ENCODE results near the gene ABCC5.
"Not testable (repeated sequence)": the region's sequence is repeated elsewhere in the genome, so short reads cannot be mapped to it uniquely, and the experiment has no call there.

The ABCC5 gene

DNA sequence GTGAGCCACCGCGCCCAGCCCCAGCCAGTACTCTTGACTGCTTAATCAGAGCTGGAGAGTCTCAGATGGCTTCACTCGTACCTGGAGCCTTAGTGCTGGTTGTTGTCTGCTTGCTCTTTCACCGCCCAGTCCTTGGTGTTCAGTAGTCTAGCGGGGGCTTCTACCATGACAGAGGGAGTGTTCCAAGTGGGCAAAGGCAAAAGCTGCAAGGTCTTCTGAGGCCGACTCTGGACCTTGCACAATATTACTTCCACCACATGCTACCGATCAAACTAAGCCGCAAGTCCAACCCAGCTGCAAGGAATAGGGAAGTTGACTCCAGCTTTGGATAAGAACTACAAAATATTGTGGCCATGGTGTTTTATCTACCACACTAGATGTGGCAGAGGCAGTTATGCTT is 139.6 kb downstream of the ABCC5 start:
- POLR2A ChIA-PET, result no interaction called here
- TF ChIP-seq KLF10 (tag by site-specific recombination; IDR thresholded peaks at IDR 0.05) (no peak), ZNF76 (tag by site-specific recombination; IDR thresholded peaks at IDR 0.05; ENCODE audit: borderline replicate concordance, low read depth) (no peak), KLF7 (tag by site-specific recombination; IDR thresholded peaks at IDR 0.05; ENCODE audit: borderline replicate concordance) (no peak), ZNF146 (tag by site-specific recombination; IDR thresholded peaks at IDR 0.05) (no peak), GLIS1 (tag by site-specific recombination; IDR thresholded peaks at IDR 0.05) (no peak), ZNF433 (tag by site-specific recombination; IDR thresholded peaks at IDR 0.05; ENCODE audit: low read depth) (no peak), ZNF175 (tag by site-specific recombination; IDR thresholded peaks at IDR 0.05) (no peak), ZNF404 (tag by site-specific recombination; IDR thresholded peaks at IDR 0.05) (no peak), ZNF629 (tag by site-specific recombination; IDR thresholded peaks at IDR 0.05) (no peak)
- TF ChIP-seq, protein P1, sequence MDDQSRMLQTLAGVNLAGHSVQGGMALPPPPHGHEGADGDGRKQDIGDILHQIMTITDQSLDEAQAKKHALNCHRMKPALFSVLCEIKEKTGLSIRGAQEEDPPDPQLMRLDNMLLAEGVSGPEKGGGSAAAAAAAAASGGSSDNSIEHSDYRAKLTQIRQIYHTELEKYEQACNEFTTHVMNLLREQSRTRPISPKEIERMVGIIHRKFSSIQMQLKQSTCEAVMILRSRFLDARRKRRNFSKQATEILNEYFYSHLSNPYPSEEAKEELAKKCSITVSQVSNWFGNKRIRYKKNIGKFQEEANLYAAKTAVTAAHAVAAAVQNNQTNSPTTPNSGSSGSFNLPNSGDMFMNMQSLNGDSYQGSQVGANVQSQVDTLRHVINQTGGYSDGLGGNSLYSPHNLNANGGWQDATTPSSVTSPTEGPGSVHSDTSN (CRISPR knock-in tag; IDR thresholded peaks at IDR 0.05), result no peak
- TF ChIP-seq, protein P2, sequence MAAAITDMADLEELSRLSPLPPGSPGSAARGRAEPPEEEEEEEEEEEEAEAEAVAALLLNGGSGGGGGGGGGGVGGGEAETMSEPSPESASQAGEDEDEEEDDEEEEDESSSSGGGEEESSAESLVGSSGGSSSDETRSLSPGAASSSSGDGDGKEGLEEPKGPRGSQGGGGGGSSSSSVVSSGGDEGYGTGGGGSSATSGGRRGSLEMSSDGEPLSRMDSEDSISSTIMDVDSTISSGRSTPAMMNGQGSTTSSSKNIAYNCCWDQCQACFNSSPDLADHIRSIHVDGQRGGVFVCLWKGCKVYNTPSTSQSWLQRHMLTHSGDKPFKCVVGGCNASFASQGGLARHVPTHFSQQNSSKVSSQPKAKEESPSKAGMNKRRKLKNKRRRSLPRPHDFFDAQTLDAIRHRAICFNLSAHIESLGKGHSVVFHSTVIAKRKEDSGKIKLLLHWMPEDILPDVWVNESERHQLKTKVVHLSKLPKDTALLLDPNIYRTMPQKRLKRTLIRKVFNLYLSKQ (tag by site-specific recombination; IDR thresholded peaks at IDR 0.05; ENCODE audit: borderline replicate concordance), result no peak
- TF ChIP-seq, protein P3, sequence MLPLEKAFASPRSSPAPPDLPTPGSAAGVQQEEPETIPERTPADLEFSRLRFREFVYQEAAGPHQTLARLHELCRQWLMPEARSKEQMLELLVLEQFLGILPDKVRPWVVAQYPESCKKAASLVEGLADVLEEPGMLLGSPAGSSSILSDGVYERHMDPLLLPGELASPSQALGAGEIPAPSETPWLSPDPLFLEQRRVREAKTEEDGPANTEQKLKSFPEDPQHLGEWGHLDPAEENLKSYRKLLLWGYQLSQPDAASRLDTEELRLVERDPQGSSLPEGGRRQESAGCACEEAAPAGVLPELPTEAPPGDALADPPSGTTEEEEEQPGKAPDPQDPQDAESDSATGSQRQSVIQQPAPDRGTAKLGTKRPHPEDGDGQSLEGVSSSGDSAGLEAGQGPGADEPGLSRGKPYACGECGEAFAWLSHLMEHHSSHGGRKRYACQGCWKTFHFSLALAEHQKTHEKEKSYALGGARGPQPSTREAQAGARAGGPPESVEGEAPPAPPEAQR (tag by site-specific recombination; IDR thresholded peaks at IDR 0.05), result no peak
- Histone ChIP-seq H3K27ac (ENCODE audit: extremely low read depth, low read depth, low read length) (no peak overlapping the region), H3K9me3 (ENCODE audit: control insufficient read depth, insufficient read depth, low read depth, low read length) (no peaks in the 10 kb centered on the region), H3K36me3 (ENCODE audit: control insufficient read depth in 2 of 2, insufficient read depth in 1 of 2, low read length in 2 of 2) (peaks cover 0 to 16% of the 10 kb centered on the region in 2 experiments; a peak in 2 of 3 replicates), H3K4me3 (ENCODE audit: low read depth, low read length) (no peak overlapping the region), H3K4me1 (ENCODE audit: control insufficient read depth, insufficient read depth, low read length) (no peaks in the 10 kb centered on the region)
- CTCF ChIA-PET, result interaction anchor here (0.6 kb wide), 1 partner anchor 146 kb away, joined by 5 read pairs; no protein-coding TSS in a partner anchor

DNA sequence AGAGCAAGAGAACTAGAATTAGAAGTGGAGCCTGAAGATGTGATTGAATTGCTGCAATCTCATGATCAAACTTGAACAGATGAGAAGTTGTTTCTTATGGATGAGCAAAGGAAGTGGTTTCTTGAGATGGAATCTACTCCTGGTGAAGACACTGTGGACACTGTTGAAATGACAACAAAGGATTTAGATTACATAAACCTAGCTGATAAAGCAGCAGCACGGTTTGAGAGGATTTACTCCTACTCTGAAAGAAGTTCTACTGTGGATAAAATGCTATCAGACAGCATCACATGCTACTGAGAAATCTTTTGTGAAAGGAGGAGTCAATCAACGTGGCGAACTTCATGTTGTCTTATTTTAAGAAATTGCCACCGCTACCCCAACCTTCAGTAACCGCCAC is 140.5 kb downstream of the ABCC5 start:
- H3K27ac ChIP-seq (ENCODE audit: extremely low read depth, low read depth, low read length); CTCF ChIA-PET; POLR2A ChIA-PET; H3K9me3 ChIP-seq (ENCODE audit: control insufficient read depth, insufficient read depth, low read depth, low read length); H3K4me1 ChIP-seq (ENCODE audit: control insufficient read depth, insufficient read depth, low read length); H3K4me3 ChIP-seq (ENCODE audit: low read depth, low read length): not testable (repeated sequence)
- 0 out of 2 replicates have a peak, but pooled peaks have one; percentile 23 for TF ChIP-seq ZNF664 (tag by site-specific recombination; IDR thresholded peaks at IDR 0.05)
- peaks cover 0 to 16% of the 10 kb centered on the region in 2 experiments; a peak in 2 of 3 replicates for H3K36me3 ChIP-seq (ENCODE audit: control insufficient read depth in 2 of 2, insufficient read depth in 1 of 2, low read length in 2 of 2)

DNA sequence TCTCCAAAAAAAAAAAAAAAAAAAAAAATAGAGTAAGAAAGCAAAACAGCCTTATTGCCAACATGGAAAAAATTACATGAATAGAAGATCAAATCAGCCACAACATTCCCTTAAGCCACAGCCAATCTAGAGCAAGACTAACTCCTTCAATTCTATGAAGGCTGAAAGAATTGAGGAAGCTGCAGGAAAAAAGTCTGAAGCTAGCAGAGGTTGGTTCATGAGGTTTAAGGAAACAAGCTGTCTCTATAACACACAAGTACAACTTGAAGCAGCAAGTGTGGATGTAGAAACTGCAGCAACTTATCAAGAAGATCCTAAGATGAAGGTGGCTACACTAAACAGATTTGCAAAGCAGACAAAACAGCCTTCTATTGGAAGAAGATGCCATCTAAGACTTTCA is 142.3 kb downstream of the ABCC5 start:
- Histone ChIP-seq H3K36me3 (ENCODE audit: control insufficient read depth in 2 of 2, insufficient read depth in 1 of 2, low read length in 2 of 2) (peaks cover 0 to 13% of the 10 kb centered on the region in 2 experiments; a peak in 2 of 3 replicates), H3K27ac (ENCODE audit: extremely low read depth, low read depth, low read length) (no peak overlapping the region), H3K4me3 (ENCODE audit: low read depth, low read length) (no peak overlapping the region), H3K9me3 (ENCODE audit: control insufficient read depth, insufficient read depth, low read depth, low read length) (no peaks in the 10 kb centered on the region), H3K4me1 (ENCODE audit: control insufficient read depth, insufficient read depth, low read length) (no peaks in the 10 kb centered on the region)
- CTCF ChIA-PET, result no interaction called here
- POLR2A ChIA-PET, result interaction anchor here (0.6 kb wide), 2 partner anchors 654 to 665 kb away, joined by 3 to 4 read pairs; no protein-coding TSS in a partner anchor
- TF ChIP-seq ZNF335 (tag by site-specific recombination; conservative IDR thresholded peaks at IDR 0.05) (no peak), ZNF24 (tag by site-specific recombination; IDR thresholded peaks at IDR 0.05) (no peak), GLI4 (tag by site-specific recombination; IDR thresholded peaks at IDR 0.05) (no peak), ZFP3 (tag by site-specific recombination; IDR thresholded peaks at IDR 0.05; ENCODE audit: low read depth) (no peak)
- TF ChIP-seq, protein P4, sequence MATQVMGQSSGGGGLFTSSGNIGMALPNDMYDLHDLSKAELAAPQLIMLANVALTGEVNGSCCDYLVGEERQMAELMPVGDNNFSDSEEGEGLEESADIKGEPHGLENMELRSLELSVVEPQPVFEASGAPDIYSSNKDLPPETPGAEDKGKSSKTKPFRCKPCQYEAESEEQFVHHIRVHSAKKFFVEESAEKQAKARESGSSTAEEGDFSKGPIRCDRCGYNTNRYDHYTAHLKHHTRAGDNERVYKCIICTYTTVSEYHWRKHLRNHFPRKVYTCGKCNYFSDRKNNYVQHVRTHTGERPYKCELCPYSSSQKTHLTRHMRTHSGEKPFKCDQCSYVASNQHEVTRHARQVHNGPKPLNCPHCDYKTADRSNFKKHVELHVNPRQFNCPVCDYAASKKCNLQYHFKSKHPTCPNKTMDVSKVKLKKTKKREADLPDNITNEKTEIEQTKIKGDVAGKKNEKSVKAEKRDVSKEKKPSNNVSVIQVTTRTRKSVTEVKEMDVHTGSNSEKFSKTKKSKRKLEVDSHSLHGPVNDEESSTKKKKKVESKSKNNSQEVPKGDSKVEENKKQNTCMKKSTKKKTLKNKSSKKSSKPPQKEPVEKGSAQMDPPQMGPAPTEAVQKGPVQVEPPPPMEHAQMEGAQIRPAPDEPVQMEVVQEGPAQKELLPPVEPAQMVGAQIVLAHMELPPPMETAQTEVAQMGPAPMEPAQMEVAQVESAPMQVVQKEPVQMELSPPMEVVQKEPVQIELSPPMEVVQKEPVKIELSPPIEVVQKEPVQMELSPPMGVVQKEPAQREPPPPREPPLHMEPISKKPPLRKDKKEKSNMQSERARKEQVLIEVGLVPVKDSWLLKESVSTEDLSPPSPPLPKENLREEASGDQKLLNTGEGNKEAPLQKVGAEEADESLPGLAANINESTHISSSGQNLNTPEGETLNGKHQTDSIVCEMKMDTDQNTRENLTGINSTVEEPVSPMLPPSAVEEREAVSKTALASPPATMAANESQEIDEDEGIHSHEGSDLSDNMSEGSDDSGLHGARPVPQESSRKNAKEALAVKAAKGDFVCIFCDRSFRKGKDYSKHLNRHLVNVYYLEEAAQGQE (tag by site-specific recombination; IDR thresholded peaks at IDR 0.05), result no peak
- TF ChIP-seq, protein P5, sequence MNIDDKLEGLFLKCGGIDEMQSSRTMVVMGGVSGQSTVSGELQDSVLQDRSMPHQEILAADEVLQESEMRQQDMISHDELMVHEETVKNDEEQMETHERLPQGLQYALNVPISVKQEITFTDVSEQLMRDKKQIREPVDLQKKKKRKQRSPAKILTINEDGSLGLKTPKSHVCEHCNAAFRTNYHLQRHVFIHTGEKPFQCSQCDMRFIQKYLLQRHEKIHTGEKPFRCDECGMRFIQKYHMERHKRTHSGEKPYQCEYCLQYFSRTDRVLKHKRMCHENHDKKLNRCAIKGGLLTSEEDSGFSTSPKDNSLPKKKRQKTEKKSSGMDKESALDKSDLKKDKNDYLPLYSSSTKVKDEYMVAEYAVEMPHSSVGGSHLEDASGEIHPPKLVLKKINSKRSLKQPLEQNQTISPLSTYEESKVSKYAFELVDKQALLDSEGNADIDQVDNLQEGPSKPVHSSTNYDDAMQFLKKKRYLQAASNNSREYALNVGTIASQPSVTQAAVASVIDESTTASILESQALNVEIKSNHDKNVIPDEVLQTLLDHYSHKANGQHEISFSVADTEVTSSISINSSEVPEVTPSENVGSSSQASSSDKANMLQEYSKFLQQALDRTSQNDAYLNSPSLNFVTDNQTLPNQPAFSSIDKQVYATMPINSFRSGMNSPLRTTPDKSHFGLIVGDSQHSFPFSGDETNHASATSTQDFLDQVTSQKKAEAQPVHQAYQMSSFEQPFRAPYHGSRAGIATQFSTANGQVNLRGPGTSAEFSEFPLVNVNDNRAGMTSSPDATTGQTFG (tag by site-specific recombination; IDR thresholded peaks at IDR 0.05; ENCODE audit: borderline replicate concordance), result no peak
